HG02759 (cell line): ENCODE results near the gene HNRNPF.
A peak's percentile ranks its signal among the peaks of the same experiment; 100 is the strongest.
"Not testable (repeated sequence)": the region's sequence is repeated elsewhere in the genome, so short reads cannot be mapped to it uniquely, and the experiment has no call there.

Experiments used
- ATAC-seq: cut with Tn5 transposase; IDR thresholded peaks from one replicate; pipeline ENCODE4 v1.9.1; 2021; ENCODE audit warnings: mild to moderate bottlenecking, moderate library complexity; ENCODE audit not compliant: unreplicated experiment

HNRNPF gene

GRCh38 chr10:43352951-43353350, 56.0 kb downstream of the HNRNPF start:
- no peak for ATAC-seq

- no peak for ATAC-seq
These were observed 57.7 kb downstream of the HNRNPF start for GRCh38 chr10:43351301-43351700.

- no peak for ATAC-seq
These were observed 58.3 kb downstream of the HNRNPF start for GRCh38 chr10:43350686-43351085.

GRCh38 chr10:43350156-43350555, 58.8 kb downstream of the HNRNPF start:
- no peak for ATAC-seq

GRCh38 chr10:43348511-43349312, 60.3 kb downstream of the HNRNPF start:
- peak; percentile 99 for ATAC-seq

- no peak for ATAC-seq
These were observed 61.0 kb downstream of the HNRNPF start for GRCh38 chr10:43347997-43348396.

GRCh38 chr10:43344051-43344450, 64.9 kb downstream of the HNRNPF start:
- no peak for ATAC-seq

GRCh38 chr10:43343126-43343525, 65.9 kb downstream of the HNRNPF start:
- no peak for ATAC-seq

- no peak for ATAC-seq
These were observed 66.5 kb downstream of the HNRNPF start for GRCh38 chr10:43342279-43343125.

- no peak for ATAC-seq
These were observed 67.5 kb downstream of the HNRNPF start for GRCh38 chr10:43341450-43341849.

GRCh38 chr10:43340619-43341018, 68.4 kb downstream of the HNRNPF start:
- ATAC-seq, result no peak

- ATAC-seq, result no peak
These were observed 68.9 kb downstream of the HNRNPF start for GRCh38 chr10:43340101-43340500.

GRCh38 chr10:43339136-43339535, 69.8 kb downstream of the HNRNPF start:
- ATAC-seq, result no peak

- ATAC-seq, result no peak
These were observed 70.9 kb downstream of the HNRNPF start for GRCh38 chr10:43338117-43338516.

GRCh38 chr10:43337536-43337935, 71.5 kb downstream of the HNRNPF start:
- not testable (repeated sequence) for ATAC-seq

- no peak for ATAC-seq
These were observed 72.2 kb downstream of the HNRNPF start for GRCh38 chr10:43336641-43337318.

GRCh38 chr10:43336061-43336460, 72.9 kb downstream of the HNRNPF start:
- ATAC-seq, result no peak
